Keratinocyte (primary cell): ENCODE measurements around the gene SP140.

Experiments
- EZH2 ChIP-seq: IDR thresholded peaks from one replicate; pipeline ENCODE4 v1.6.1; 2012; ENCODE audit warnings: inconsistent platforms, mild to moderate bottlenecking, low read length, moderate library complexity
- TF ChIP-seq, protein P1 (sequence below), 3 experiments: IDR thresholded peaks in 1 of 3; conservative IDR thresholded peaks in 1 of 3; optimal IDR thresholded peaks in 1 of 3; 2 replicates in 2 of 3; 3 replicates in 1 of 3; pipeline versions ENCODE3 to v1.5.1; 2011; ENCODE audit warnings: low read length in 3 of 3, mild to moderate bottlenecking in 3 of 3, moderate library complexity in 2 of 3, control low read depth in 1 of 3, inconsistent platforms in 1 of 3; ENCODE audit not compliant: insufficient read depth in 2 of 3; ENCODE audit errors: extremely low read depth in 1 of 3

DNA sequence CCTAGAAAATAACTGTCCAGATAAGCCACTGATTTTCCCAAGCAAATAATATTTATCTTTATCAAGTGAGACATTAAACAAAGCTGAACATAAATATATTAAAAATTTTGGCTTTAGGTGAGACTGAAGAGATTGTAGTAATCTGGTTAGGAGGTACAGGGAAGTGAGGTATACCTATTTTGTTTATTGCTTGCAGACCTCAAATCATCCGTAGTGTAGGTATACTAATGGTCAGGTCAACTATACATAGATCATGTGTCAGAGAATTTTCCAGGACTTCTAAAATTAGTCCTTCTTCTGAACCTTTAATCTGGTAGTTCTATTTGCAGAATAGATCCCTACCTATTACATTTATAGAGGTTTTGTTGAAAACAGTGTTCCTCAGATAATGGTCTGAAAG lies 41.5 kb downstream of the SP140 start:
- TF ChIP-seq, protein P1, sequence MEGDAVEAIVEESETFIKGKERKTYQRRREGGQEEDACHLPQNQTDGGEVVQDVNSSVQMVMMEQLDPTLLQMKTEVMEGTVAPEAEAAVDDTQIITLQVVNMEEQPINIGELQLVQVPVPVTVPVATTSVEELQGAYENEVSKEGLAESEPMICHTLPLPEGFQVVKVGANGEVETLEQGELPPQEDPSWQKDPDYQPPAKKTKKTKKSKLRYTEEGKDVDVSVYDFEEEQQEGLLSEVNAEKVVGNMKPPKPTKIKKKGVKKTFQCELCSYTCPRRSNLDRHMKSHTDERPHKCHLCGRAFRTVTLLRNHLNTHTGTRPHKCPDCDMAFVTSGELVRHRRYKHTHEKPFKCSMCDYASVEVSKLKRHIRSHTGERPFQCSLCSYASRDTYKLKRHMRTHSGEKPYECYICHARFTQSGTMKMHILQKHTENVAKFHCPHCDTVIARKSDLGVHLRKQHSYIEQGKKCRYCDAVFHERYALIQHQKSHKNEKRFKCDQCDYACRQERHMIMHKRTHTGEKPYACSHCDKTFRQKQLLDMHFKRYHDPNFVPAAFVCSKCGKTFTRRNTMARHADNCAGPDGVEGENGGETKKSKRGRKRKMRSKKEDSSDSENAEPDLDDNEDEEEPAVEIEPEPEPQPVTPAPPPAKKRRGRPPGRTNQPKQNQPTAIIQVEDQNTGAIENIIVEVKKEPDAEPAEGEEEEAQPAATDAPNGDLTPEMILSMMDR (optimal IDR thresholded peaks at IDR 0.05 in 1 of 3, IDR thresholded peaks at IDR 0.05 in 1 of 3, conservative IDR thresholded peaks at IDR 0.05 in 1 of 3; ENCODE audit: extremely low read depth in 1 of 3, insufficient read depth in 2 of 3, low read length in 3 of 3) = no peak
- no peak for TF ChIP-seq EZH2
